HG03342 (cell line): ENCODE data around the gene IGSF6.

Source experiments
- ATAC-seq: cut with Tn5 transposase; IDR thresholded peaks from one replicate; pipeline ENCODE4 v1.9.1; 2021; ENCODE audit warnings: mild to moderate bottlenecking, moderate library complexity; ENCODE audit not compliant: unreplicated experiment

Gene IGSF6

GRCh38 chr16:21602785-21603184 lies 49.6 kb downstream of the IGSF6 start:
- no peak for ATAC-seq

- ATAC-seq = peak; percentile 22
Measured at GRCh38 chr16:21600031-21600773, 52.2 kb downstream of the IGSF6 start.

DNA sequence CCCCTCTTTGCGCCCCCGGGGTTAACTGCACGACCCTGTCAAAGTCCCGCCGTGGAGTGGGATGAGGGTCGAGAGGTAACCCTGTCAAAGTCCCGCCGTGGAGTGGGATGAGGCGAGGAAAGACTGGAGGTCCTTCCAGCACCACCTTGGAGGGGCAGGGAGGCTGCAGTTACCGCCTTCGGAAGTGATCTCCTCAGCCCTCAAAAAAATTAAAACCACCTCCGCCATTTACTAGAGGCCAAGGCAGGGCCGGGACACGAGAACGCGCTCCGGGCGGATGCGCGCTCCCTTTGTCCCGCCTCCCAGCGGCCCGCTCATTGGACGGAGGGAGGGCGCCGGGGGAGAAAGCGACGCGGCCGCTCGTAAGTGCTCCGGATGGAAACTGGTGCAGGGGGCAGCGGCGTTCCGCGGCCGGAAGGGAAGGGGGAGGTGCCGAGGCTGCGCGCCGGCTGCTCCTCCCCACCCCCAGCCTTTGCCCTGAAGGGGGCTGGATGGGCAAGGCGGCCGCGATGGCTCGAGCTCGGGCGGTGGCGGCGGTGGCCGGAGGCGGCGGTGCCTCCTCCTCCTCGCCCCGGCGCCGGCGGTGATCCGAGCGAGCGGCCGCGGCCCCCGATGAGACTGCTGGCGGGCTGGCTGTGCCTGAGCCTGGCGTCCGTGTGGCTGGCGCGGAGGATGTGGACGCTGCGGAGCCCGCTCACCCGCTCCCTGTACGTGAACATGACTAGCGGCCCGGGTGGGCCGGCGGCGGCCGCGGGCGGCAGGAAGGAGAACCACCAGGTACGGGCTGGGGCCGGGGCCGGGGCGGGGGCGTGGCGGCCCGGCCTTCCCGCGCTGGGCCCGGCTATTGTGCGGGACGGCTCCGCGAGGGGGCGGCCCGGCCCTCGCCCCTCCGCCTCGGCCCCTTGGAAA lies 53.0 kb downstream of the IGSF6 start, which contains the start of gene METTL9:
Gene METTL9, plus strand, starts transcription at position 456 of the 909 bp plus-strand sequence. Its CDS starts 157 bp downstream, at position 613.
- peak; percentile 90 for ATAC-seq

GRCh38 chr16:21598701-21599121 lies 53.7 kb downstream of the IGSF6 start:
- no peak for ATAC-seq

DNA sequence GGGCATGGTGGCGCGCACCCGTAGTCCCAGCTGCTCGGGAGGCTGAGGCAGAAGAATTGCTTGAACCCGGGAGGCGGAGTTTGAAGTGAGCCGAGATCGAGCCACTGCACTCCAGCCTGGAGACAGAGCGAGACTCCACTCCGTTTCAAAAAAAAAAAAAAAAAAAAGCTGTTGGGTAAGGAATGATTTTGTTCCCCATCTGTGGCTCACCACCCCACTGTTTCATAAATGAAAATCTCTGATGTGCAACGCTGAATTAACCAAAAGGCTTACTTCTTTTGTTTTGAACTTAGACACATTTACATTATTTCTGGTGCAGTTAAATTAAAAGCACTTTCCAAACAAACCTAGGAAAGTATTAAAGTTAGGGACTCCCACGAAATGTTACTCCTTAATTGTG lies 54.2 kb downstream of the IGSF6 start:
- no peak for ATAC-seq

- no peak for ATAC-seq
Measured at GRCh38 chr16:21597561-21598030, 54.8 kb downstream of the IGSF6 start.

GRCh38 chr16:21593530-21594289 lies 58.7 kb downstream of the IGSF6 start:
- no peak for ATAC-seq

- ATAC-seq = no peak
Measured at GRCh38 chr16:21592191-21592590, 60.2 kb downstream of the IGSF6 start.

- ATAC-seq = no peak
Measured at GRCh38 chr16:21590796-21591195, 61.6 kb downstream of the IGSF6 start.

DNA sequence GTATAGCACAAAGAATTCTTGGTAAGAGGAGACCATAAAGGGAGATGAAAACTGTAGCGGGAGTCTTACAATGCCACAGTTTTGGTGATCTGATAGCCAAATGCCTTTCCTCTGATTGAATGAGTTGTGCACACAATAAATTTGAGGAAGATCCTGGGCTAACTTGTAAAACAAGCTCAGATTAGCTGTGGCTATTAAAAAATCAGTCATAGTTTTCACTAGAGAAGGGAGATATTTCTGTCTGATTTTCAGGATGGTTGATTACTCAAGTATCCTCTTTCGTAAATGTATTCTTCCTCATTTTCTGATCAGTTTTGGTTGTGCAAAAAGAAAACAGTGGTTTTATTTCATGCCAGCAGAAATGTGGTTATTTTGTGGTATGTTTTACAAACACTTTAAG lies 62.1 kb downstream of the IGSF6 start:
- ATAC-seq = no peak

DNA sequence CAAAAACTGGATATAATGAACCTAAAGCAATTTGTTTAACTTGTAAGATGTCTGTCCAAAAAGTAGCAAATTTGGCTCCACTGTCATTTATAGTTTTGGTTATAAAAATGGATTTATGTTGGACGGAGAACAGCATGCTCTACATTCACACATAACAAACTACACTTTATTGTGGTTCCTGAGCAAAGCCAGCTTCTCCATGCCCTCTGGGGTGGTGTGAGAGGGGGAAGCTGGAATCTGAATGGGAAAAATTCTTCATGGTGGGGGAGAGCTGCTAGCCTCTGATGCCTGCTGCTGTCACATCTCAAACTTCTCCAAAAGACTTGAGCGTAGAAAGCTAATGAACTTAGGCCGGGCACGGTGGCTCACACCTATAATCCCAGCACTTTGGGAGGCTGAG lies 62.9 kb downstream of the IGSF6 start:
- no peak for ATAC-seq
